ENCODE measurements around the gene YPEL5. TPM values are rescaled to one million over a fixed set of nuclear protein-coding genes. Genes with fewer than 3 reads are reported as not detected.

Gene YPEL5
- total RNA-seq, 1 donor from 2014 or later, result 66.4 TPM

GRCh38 chr2:30157616-30158015, 10.8 kb downstream of the YPEL5 start:
- H3K36me3 Mint-ChIP-seq, result peaks cover 24% of the 10 kb centered on the region
- H3F3A ChIP-seq (ENCODE audit: low read depth), result no peaks in the 10 kb centered on the region
- H3K4me1 ChIP-seq, result no peaks in the 10 kb centered on the region
- H3K36me3 ChIP-seq, result no peaks in the 10 kb centered on the region
- no peaks in the 10 kb centered on the region for H3K9me3 ChIP-seq (ENCODE audit: low read depth)
- H3K27me3 Mint-ChIP-seq (ENCODE audit: insufficient read depth, low read depth), result no peaks in the 10 kb centered on the region
- peaks cover 5% of the 10 kb centered on the region for H3K4me1 Mint-ChIP-seq
- no peaks in the 10 kb centered on the region for H3K27me3 ChIP-seq
- TF ChIP-seq EZH2phosphoT487 (IDR thresholded peaks at IDR 0.05) (no peak), EZH2 (IDR thresholded peaks at IDR 0.05) (no peak), CTCF (IDR thresholded peaks at IDR 0.05) (no peak)
- H4K20me1 ChIP-seq (ENCODE audit: low read depth), result peaks cover 6% of the 10 kb centered on the region
- no peak overlapping the region for H2AFZ ChIP-seq (replicated peaks)
- no peak overlapping the region for H3K4me2 ChIP-seq
- H3K4me3 ChIP-seq, result no peak overlapping the region
- H3K27ac ChIP-seq, result no peak overlapping the region
- H3K4me3 Mint-ChIP-seq, result no peak overlapping the region
- DNase-seq (ENCODE audit: low spot score), result no peak
- H3K9ac ChIP-seq, result no peak overlapping the region
- no peaks in the 10 kb centered on the region for H3K79me2 ChIP-seq (ENCODE audit: low read depth)
- no peak overlapping the region for H3K27ac Mint-ChIP-seq
- no peaks in the 10 kb centered on the region for H3K9me3 Mint-ChIP-seq

GRCh38 chr2:30159766-30160165, 13.0 kb downstream of the YPEL5 start:
- Histone ChIP-seq H3K9ac (no peak overlapping the region), H3F3A (ENCODE audit: low read depth) (peaks cover 3% of the 10 kb centered on the region), H3K4me1 (no peaks in the 10 kb centered on the region), H3K4me2 (no peak overlapping the region), H3K79me2 (ENCODE audit: low read depth) (no peaks in the 10 kb centered on the region), H3K9me3 (ENCODE audit: low read depth) (no peaks in the 10 kb centered on the region), H2AFZ (replicated peaks) (no peak overlapping the region), H3K4me3 (no peak overlapping the region), H3K27me3 (no peaks in the 10 kb centered on the region), H4K20me1 (ENCODE audit: low read depth) (peaks cover 6% of the 10 kb centered on the region), H3K27ac (no peak overlapping the region), H3K36me3 (no peaks in the 10 kb centered on the region)
- no peak overlapping the region for H3K27ac Mint-ChIP-seq
- TF ChIP-seq CTCF (IDR thresholded peaks at IDR 0.05) (no peak), EZH2 (IDR thresholded peaks at IDR 0.05) (no peak), EZH2phosphoT487 (IDR thresholded peaks at IDR 0.05) (no peak)
- H3K27me3 Mint-ChIP-seq (ENCODE audit: insufficient read depth, low read depth), result no peaks in the 10 kb centered on the region
- peaks cover 5% of the 10 kb centered on the region for H3K4me1 Mint-ChIP-seq
- H3K4me3 Mint-ChIP-seq, result no peak overlapping the region
- no peak for DNase-seq (ENCODE audit: low spot score)
- H3K9me3 Mint-ChIP-seq, result no peaks in the 10 kb centered on the region
- H3K36me3 Mint-ChIP-seq, result peaks cover 21% of the 10 kb centered on the region

GRCh38 chr2:30161929-30162706, 15.3 kb downstream of the YPEL5 start:
- H3K4me1 Mint-ChIP-seq, result no peaks in the 10 kb centered on the region
- Histone ChIP-seq H4K20me1 (ENCODE audit: low read depth) (no peaks in the 10 kb centered on the region), H3K27me3 (no peaks in the 10 kb centered on the region), H3K36me3 (no peaks in the 10 kb centered on the region), H3F3A (ENCODE audit: low read depth) (peaks cover 3% of the 10 kb centered on the region), H3K27ac (no peak overlapping the region), H3K79me2 (ENCODE audit: low read depth) (no peaks in the 10 kb centered on the region), H3K9ac (no peak overlapping the region), H3K9me3 (ENCODE audit: low read depth) (no peaks in the 10 kb centered on the region), H3K4me2 (no peak overlapping the region), H3K4me1 (no peaks in the 10 kb centered on the region), H3K4me3 (no peak overlapping the region), H2AFZ (replicated peaks) (no peak overlapping the region)
- TF ChIP-seq CTCF (IDR thresholded peaks at IDR 0.05), result no peak
- TF ChIP-seq EZH2 (IDR thresholded peaks at IDR 0.05), result no peak
- no peak for TF ChIP-seq EZH2phosphoT487 (IDR thresholded peaks at IDR 0.05)
- H3K4me3 Mint-ChIP-seq, result no peak overlapping the region
- peaks cover 17% of the 10 kb centered on the region for H3K36me3 Mint-ChIP-seq
- DNase-seq (ENCODE audit: low spot score), result no peak
- no peaks in the 10 kb centered on the region for H3K9me3 Mint-ChIP-seq
- H3K27me3 Mint-ChIP-seq (ENCODE audit: insufficient read depth, low read depth), result no peaks in the 10 kb centered on the region
- no peak overlapping the region for H3K27ac Mint-ChIP-seq

Measured in neural progenitor cell (in vitro differentiated cells).